Measurements from ENCODE around the gene ANKRD13B.
A peak's percentile ranks its signal among the peaks of the same experiment; 100 is the strongest.

The ANKRD13B gene

DNA sequence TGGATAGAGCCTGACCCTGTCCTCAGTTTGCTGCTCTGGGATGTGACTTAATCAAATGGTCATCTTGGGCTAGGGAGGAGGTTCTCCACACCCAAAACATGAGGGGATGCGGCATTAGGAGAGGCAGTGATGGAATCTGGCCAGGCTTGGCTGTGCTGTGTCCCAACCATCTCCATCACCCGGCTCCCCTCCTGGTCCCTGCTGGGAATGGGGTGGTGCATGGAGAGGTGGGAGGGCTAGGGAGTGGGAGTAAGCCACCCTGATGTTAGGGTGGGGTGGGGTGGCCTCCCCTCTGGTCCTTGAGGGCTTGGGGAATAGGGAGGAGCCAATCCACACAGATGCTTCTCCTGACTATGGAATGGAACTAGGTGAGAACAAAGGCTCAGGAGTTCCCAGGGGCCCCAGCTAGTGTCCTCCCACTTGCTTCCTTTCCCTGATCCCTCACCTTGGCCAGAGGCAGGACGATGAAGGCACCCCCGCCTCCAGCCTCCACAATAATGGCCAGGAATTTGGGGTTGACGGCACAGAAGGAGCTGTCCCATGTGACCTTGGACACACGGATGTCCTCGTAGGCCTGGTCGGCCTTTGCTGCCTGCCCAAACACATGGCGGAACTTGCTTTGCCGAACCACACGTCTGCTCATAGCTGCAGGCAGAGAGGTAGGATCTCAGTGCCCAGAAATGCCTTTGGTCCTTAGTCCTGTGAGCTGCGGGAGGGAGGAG lies 28.0 kb downstream of the ANKRD13B start:
- no peaks in the 10 kb centered on the region for H3K36me3 ChIP-seq (ENCODE audit: control insufficient read depth, insufficient read depth, low read length)
- H3K27me3 ChIP-seq (ENCODE audit: control insufficient read depth, insufficient read depth, low read length), result no peaks in the 10 kb centered on the region
- TF ChIP-seq CTCF (IDR thresholded peaks at IDR 0.05), result no peak
- peaks cover 40% of the 10 kb centered on the region for H3K4me1 ChIP-seq
- no peak overlapping the region for H2AFZ ChIP-seq
- H3K9ac ChIP-seq, result no peak overlapping the region
- H3K79me2 ChIP-seq, result no peaks in the 10 kb centered on the region
- H3K4me2 ChIP-seq (ENCODE audit: low read length), result no peak overlapping the region
- no peak overlapping the region for H3K27ac ChIP-seq
- no peak overlapping the region for H3K4me3 ChIP-seq (ENCODE audit: low read depth, low read length)
- no peaks in the 10 kb centered on the region for H3K9me3 ChIP-seq (ENCODE audit: control insufficient read depth, low read length)

DNA sequence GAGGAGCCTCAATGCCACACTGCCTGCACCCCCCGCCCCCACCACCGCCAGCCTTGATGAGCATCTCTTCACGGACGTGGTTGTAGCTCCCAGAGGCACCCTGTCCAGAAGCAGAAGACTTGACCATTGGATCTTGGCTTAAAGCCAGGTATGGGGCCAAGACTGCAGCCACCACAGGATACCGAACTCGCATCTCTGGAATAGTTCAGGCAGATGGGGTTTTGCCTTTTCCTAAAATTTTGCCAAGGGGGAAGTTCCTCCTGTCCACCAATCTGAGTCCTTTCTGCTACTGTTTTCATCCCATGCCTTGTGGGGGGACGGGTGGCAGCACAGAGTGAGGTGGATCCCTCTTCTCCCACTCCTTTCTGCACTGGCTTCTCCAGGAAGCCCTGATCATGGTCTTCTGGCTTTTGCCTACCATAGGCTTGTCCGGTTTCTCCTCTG lies 28.8 kb downstream of the ANKRD13B start:
- TF ChIP-seq CTCF (IDR thresholded peaks at IDR 0.05), result no peak
- Histone ChIP-seq H3K4me3 (ENCODE audit: low read depth, low read length) (peak overlapping the region; percentile 68), H3K4me2 (ENCODE audit: low read length) (peak overlapping the region; percentile 78), H3K9ac (peak overlapping the region; percentile 71), H3K27me3 (ENCODE audit: control insufficient read depth, insufficient read depth, low read length) (no peaks in the 10 kb centered on the region), H3K79me2 (no peaks in the 10 kb centered on the region), H3K36me3 (ENCODE audit: control insufficient read depth, insufficient read depth, low read length) (no peaks in the 10 kb centered on the region), H2AFZ (peak overlapping the region; percentile 88), H3K9me3 (ENCODE audit: control insufficient read depth, low read length) (no peaks in the 10 kb centered on the region), H3K27ac (peak overlapping the region; percentile 53), H3K4me1 (peaks cover 44% of the 10 kb centered on the region)

DNA sequence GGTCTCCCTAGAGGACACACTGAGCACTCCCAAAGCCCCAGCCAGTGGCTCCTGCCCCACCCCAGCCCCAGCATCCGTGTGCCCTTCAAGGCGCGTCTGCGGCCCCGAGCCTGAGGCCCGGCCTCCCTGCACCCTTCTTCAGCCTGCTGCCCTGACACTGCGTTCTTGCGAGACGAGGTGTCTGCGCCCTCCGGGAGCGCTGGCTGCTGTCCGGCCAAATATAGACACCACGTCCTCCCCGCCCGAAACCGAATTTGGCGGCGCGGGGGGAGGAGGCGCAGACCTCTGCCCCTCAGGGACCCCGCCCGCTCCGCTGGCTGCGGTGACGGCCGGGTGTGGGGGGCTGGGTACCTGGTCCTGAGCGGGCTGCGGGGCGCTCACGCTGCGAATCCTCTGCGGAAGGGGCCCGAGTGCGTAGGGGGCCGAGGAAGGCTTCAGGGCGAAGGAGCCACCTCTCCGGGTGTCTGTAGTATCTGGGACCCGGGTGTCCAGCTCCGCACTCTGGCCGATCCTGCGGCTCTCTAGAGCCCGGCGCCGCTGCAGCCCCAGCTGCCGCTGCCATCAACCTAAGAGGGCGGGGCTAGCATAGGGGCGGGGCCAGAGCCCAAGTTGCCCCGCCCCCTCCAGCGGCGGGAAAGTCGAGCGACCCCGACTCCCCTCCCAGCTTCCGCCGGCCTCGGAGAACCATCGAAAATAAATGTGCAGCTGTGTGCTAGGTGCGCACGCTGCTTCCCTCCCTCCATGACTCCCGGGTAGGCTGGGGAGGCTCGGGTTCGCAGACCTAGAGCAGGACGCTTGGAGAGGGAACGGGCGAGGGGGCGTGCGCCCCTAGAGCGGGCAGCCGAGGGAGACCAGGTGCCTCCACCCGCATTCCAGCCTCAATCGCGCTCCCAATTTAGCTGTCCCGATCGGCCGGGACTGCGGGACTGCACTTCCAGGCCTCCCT lies 29.7 kb downstream of the ANKRD13B start, which contains the start of gene CORO6:
Gene CORO6, minus strand, starts transcription at position 576 of the 946 bp plus-strand sequence. CDS start 1,491 bp downstream, outside the sequence.
- Histone ChIP-seq H3K9me3 (ENCODE audit: control insufficient read depth, low read length) (no peaks in the 10 kb centered on the region), H3K27ac (peak within 1 kb of the TSS; percentile 53), H2AFZ (peak within 1 kb of the TSS; percentile 88), H3K79me2 (no peaks in the 10 kb centered on the region), H3K4me3 (ENCODE audit: low read depth, low read length) (peak within 1 kb of the TSS; percentile 68), H3K4me2 (ENCODE audit: low read length) (peak within 1 kb of the TSS; percentile 78), H3K9ac (peak within 1 kb of the TSS; percentile 71), H3K27me3 (ENCODE audit: control insufficient read depth, insufficient read depth, low read length) (no peaks in the 10 kb centered on the region), H3K4me1 (peaks cover 47% of the 10 kb centered on the region), H3K36me3 (ENCODE audit: control insufficient read depth, insufficient read depth, low read length) (no peaks in the 10 kb centered on the region)
- TF ChIP-seq CTCF (IDR thresholded peaks at IDR 0.05), result no peak

- Histone ChIP-seq H3K27ac (no peak overlapping the region), H3K4me3 (ENCODE audit: low read depth, low read length) (no peak overlapping the region), H3K4me1 (peaks cover 45% of the 10 kb centered on the region), H3K27me3 (ENCODE audit: control insufficient read depth, insufficient read depth, low read length) (no peaks in the 10 kb centered on the region), H3K36me3 (ENCODE audit: control insufficient read depth, insufficient read depth, low read length) (no peaks in the 10 kb centered on the region), H2AFZ (peak overlapping the region; percentile 88), H3K4me2 (ENCODE audit: low read length) (peak overlapping the region; percentile 78), H3K79me2 (no peaks in the 10 kb centered on the region), H3K9me3 (ENCODE audit: control insufficient read depth, low read length) (no peaks in the 10 kb centered on the region), H3K9ac (no peak overlapping the region)
- no peak for TF ChIP-seq CTCF (IDR thresholded peaks at IDR 0.05)
Observed at GRCh38 chr17:29623283-29623647, 30.3 kb downstream of the ANKRD13B start.

All from parathyroid adenoma (tissue), 2 donors.